ENCODE results near the gene TBX4.

The TBX4 gene

DNA sequence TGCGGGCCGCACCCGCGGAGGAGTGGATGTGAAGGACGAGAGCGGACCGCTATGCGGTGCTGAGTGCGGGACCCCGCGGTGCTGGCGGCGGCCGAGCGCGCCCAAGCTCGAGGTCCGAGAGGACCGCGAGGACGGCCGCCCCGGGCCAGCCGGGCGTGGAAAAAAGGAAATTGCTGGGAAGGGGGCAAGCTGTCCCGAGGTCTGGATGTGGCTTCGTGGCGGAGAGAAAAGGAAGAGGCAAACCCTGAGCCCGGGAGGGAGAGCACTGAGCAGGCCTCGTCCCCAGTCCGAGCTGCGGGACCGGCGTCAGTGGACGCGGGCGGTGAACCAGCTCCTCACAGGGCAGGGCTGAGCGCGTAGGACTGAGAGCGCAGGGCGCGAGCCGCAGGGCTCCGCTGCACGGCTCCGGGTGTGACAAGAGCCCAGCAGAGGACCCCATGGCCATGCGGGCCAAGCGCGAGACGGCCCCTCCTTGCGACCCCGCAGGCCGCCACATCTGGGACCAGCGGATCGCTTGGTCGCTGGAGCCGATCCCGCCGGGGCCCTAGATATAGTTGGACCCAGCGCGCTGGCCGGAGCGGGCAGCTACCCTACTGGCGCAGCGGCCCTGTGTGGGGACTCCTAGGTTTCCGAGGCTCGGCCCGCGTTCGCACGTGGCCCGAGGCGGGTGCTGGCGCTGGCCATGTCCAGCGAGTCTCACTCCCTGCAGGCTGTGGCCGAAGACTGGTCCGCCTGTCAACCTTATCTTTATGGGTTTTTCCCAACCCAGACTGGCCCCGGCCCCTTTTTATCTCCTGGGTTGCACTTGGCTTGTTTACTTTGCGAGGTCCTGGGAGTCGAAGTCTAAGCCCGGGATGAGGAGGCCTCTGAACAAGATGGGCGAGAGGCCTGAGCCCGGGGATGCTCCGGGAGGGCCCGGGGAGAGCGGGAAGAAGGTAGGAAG is 2.4 kb downstream of the TBX4 start:
- no peak overlapping the region for H4K91ac ChIP-seq (ENCODE audit: low read depth, low read length, poor library complexity)
- H3K27me3 ChIP-seq (ENCODE audit: control insufficient read depth in 3 of 3, insufficient read depth in 3 of 3, low read depth in 1 of 3, low read length in 3 of 3) = peaks cover 68 to 100% (median 89%) of the 10 kb centered on the region in 3 experiments
- peak overlapping the region; percentile 80 for H2AFZ ChIP-seq (ENCODE audit: low read length)
- no peak overlapping the region for H4K8ac ChIP-seq (ENCODE audit: low read depth, low read length)
- H3K27ac ChIP-seq (replicated peaks; ENCODE audit: low read length) = no peak overlapping the region
- H2BK5ac ChIP-seq (ENCODE audit: low read length) = no peak overlapping the region
- H2BK120ac ChIP-seq (ENCODE audit: low read depth, low read length) = no peak overlapping the region
- H3K18ac ChIP-seq (ENCODE audit: low read length) = peak overlapping the region; percentile 36
- no CpG with 5 or more reads among the region's 86 CpGs for WGBS, 2 donors (ENCODE audit: extremely low coverage in 2 of 2, insufficient read length in 2 of 2, insufficient replicate concordance in 1 of 2)
- H3K4ac ChIP-seq (ENCODE audit: low read length) = no peak overlapping the region
- no peak overlapping the region for H2BK12ac ChIP-seq (ENCODE audit: low read length)
- no peak overlapping the region for H3K9ac ChIP-seq (ENCODE audit: low read depth, low read length, poor library complexity)
- H2BK15ac ChIP-seq (ENCODE audit: low read length) = no peak overlapping the region
- H3K4me2 ChIP-seq (ENCODE audit: insufficient read depth, low read length, poor library complexity, severe bottlenecking) = peak overlapping the region; percentile 36
- no peak for DNase-seq (ENCODE audit: low spot score)
- H3K14ac ChIP-seq (ENCODE audit: low read length) = no peak overlapping the region
- H2AK5ac ChIP-seq (ENCODE audit: low read depth, low read length) = peak overlapping the region; percentile 60
- H3K4me3 ChIP-seq (ENCODE audit: low read length in 2 of 2) = no peak overlapping the region
- H3K79me1 ChIP-seq (ENCODE audit: low read depth, low read length) = no peaks in the 10 kb centered on the region
- H3K36me3 ChIP-seq (replicated peaks in 1 of 2; ENCODE audit: control insufficient read depth in 2 of 2, insufficient read depth in 2 of 2, low read length in 2 of 2) = no peaks in the 10 kb centered on the region
- H3K9me3 ChIP-seq (replicated peaks in 1 of 2; ENCODE audit: control insufficient read depth in 2 of 2, insufficient read depth in 1 of 2, low read depth in 1 of 2, low read length in 2 of 2) = peaks cover 3 to 18% of the 10 kb centered on the region in 2 donors
- H3K23ac ChIP-seq (ENCODE audit: low read depth, low read length, poor library complexity) = peak overlapping the region; percentile 59
- H3K4me1 ChIP-seq (ENCODE audit: control insufficient read depth in 2 of 2, insufficient read depth in 1 of 2, low read depth in 1 of 2, low read length in 2 of 2) = peaks cover 5 to 7% of the 10 kb centered on the region in 2 donors

DNA sequence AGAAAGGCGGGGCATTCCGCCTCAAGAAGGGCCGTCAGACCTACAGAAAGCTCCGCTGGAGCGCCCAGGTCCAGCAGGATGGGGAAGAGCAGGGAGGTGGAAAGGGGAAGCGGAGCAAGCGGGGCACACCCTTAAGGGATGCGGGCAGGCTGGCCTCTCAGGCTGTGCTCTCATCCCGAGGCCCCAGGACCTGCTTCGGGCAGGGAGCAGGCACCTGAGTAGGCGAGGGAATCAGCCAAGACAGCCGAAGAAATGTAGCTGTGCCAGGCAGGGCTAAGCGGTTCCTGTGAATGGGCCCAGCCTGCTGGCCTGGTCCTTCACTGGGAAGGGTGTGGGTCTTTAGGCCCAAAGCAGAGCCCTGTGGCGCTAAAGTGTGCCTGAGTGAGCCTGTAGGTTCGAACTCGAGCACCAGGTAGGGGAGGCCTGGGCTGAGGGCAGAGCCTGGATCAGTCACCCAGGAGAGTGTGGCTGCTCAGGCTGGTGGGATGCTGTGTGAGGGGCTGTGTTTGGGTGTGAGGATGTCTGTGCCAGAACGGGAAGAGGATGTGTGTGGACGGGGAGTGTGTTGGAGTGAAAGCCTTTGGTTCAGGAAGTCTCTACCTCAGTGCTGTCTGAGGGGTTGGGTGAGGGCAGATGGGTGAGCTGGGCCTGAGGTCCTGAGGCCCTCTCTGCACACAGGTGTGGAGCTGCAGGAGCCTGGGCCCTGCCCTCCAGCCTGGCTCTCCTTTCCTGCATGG is 3.3 kb downstream of the TBX4 start:
- Histone ChIP-seq H3K9me3 (replicated peaks in 1 of 2; ENCODE audit: control insufficient read depth in 2 of 2, insufficient read depth in 1 of 2, low read depth in 1 of 2, low read length in 2 of 2) (peaks cover 6 to 26% of the 10 kb centered on the region in 2 donors), H3K27ac (replicated peaks; ENCODE audit: low read length) (no peak overlapping the region), H4K8ac (ENCODE audit: low read depth, low read length) (no peak overlapping the region), H3K14ac (ENCODE audit: low read length) (peak overlapping the region; percentile 50), H2BK5ac (ENCODE audit: low read length) (no peak overlapping the region), H3K4ac (ENCODE audit: low read length) (no peak overlapping the region), H2BK120ac (ENCODE audit: low read depth, low read length) (no peak overlapping the region), H3K9ac (ENCODE audit: low read depth, low read length, poor library complexity) (peak overlapping the region; percentile 33), H3K27me3 (ENCODE audit: control insufficient read depth in 3 of 3, insufficient read depth in 3 of 3, low read depth in 1 of 3, low read length in 3 of 3) (peaks cover 75 to 100% (median 92%) of the 10 kb centered on the region in 3 experiments), H4K91ac (ENCODE audit: low read depth, low read length, poor library complexity) (no peak overlapping the region), H2AFZ (ENCODE audit: low read length) (peak overlapping the region; percentile 80), H3K4me1 (ENCODE audit: control insufficient read depth in 2 of 2, insufficient read depth in 1 of 2, low read depth in 1 of 2, low read length in 2 of 2) (peaks cover 5 to 7% of the 10 kb centered on the region in 2 donors), H3K18ac (ENCODE audit: low read length) (peak overlapping the region; percentile 68), H3K23ac (ENCODE audit: low read depth, low read length, poor library complexity) (peak overlapping the region; percentile 59), H2AK5ac (ENCODE audit: low read depth, low read length) (peak overlapping the region; percentile 60), H3K4me2 (ENCODE audit: insufficient read depth, low read length, poor library complexity, severe bottlenecking) (no peak overlapping the region), H2BK12ac (ENCODE audit: low read length) (peak overlapping the region; percentile 66), H3K79me1 (ENCODE audit: low read depth, low read length) (no peaks in the 10 kb centered on the region), H3K4me3 (ENCODE audit: low read length in 2 of 2) (no peak overlapping the region), H3K36me3 (replicated peaks in 1 of 2; ENCODE audit: control insufficient read depth in 2 of 2, insufficient read depth in 2 of 2, low read length in 2 of 2) (no peaks in the 10 kb centered on the region), H2BK15ac (ENCODE audit: low read length) (no peak overlapping the region)
- no peak for DNase-seq (ENCODE audit: low spot score)
- no CpG with 5 or more reads among the region's 18 CpGs for WGBS, 2 donors (ENCODE audit: extremely low coverage in 2 of 2, insufficient read length in 2 of 2, insufficient replicate concordance in 1 of 2)

DNA sequence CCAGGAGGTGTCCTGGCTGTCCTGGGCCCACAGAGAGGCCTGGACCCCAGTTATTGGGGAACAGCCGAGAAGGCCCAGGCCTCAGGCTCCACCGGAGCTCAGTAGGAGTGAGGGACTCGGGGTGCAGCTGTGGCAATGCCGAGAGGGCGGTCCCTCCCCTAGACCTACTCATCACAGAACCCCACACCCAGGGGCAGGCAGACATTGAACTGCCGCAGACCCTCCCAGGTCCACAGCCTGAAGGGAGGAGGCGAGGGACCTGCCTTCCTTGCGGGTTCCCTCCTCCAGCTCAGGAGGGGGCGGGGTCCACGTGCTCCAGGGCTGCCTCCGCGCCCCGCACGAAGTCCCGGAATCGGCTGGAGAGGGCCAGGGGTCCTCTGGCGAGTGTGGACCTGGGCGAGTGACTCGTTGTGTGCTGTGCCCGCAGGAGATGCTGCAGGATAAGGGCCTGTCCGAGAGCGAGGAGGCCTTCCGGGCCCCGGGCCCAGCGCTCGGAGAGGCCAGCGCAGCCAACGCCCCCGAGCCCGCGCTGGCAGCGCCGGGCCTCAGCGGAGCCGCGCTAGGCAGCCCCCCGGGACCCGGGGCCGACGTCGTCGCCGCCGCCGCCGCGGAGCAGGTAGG is 3.9 kb downstream of the TBX4 start:
- H3K4me2 ChIP-seq (ENCODE audit: insufficient read depth, low read length, poor library complexity, severe bottlenecking) = no peak overlapping the region
- H2AFZ ChIP-seq (ENCODE audit: low read length) = peak overlapping the region; percentile 68
- no peak overlapping the region for H2AK5ac ChIP-seq (ENCODE audit: low read depth, low read length)
- no peak overlapping the region for H3K4me3 ChIP-seq (ENCODE audit: low read length in 2 of 2)
- H3K36me3 ChIP-seq (replicated peaks in 1 of 2; ENCODE audit: control insufficient read depth in 2 of 2, insufficient read depth in 2 of 2, low read length in 2 of 2) = no peaks in the 10 kb centered on the region
- no peak overlapping the region for H2BK5ac ChIP-seq (ENCODE audit: low read length)
- no peak overlapping the region for H4K8ac ChIP-seq (ENCODE audit: low read depth, low read length)
- H2BK15ac ChIP-seq (ENCODE audit: low read length) = no peak overlapping the region
- H3K23ac ChIP-seq (ENCODE audit: low read depth, low read length, poor library complexity) = peak overlapping the region; percentile 56
- no peak overlapping the region for H4K91ac ChIP-seq (ENCODE audit: low read depth, low read length, poor library complexity)
- H2BK120ac ChIP-seq (ENCODE audit: low read depth, low read length) = no peak overlapping the region
- no peak overlapping the region for H3K4ac ChIP-seq (ENCODE audit: low read length)
- no CpG with 5 or more reads among the region's 47 CpGs for WGBS, 2 donors (ENCODE audit: extremely low coverage in 2 of 2, insufficient read length in 2 of 2, insufficient replicate concordance in 1 of 2)
- H3K14ac ChIP-seq (ENCODE audit: low read length) = no peak overlapping the region
- DNase-seq (ENCODE audit: low spot score) = no peak
- no peak overlapping the region for H3K27ac ChIP-seq (replicated peaks; ENCODE audit: low read length)
- peaks cover 6 to 24% of the 10 kb centered on the region in 2 donors for H3K9me3 ChIP-seq (replicated peaks in 1 of 2; ENCODE audit: control insufficient read depth in 2 of 2, insufficient read depth in 1 of 2, low read depth in 1 of 2, low read length in 2 of 2)
- H3K79me1 ChIP-seq (ENCODE audit: low read depth, low read length) = no peaks in the 10 kb centered on the region
- H3K9ac ChIP-seq (ENCODE audit: low read depth, low read length, poor library complexity) = no peak overlapping the region
- H3K18ac ChIP-seq (ENCODE audit: low read length) = no peak overlapping the region
- H3K27me3 ChIP-seq (ENCODE audit: control insufficient read depth in 3 of 3, insufficient read depth in 3 of 3, low read depth in 1 of 3, low read length in 3 of 3) = peaks cover 75 to 100% (median 92%) of the 10 kb centered on the region in 3 experiments
- H3K4me1 ChIP-seq (ENCODE audit: control insufficient read depth in 2 of 2, insufficient read depth in 1 of 2, low read depth in 1 of 2, low read length in 2 of 2) = peaks cover 5 to 7% of the 10 kb centered on the region in 2 donors
- no peak overlapping the region for H2BK12ac ChIP-seq (ENCODE audit: low read length)
